Neural cell (in vitro differentiated cells): ENCODE results near the gene ANO9. TPM values are rescaled to one million over a fixed set of nuclear protein-coding genes. Genes with fewer than 3 reads are reported as not detected.

Experiments used
- H2AFZ ChIP-seq: fragments of 200-600, 300-800 bp; sonication (generic), shearing (Covaris generic); 2 replicates; pipeline ENCODE4 v1.6.0; 2014; ENCODE audit warnings: low read depth, mild to moderate bottlenecking, antibody characterized with exemption, low read length, moderate library complexity
- H3F3A ChIP-seq: fragments of 200-600 bp; shearing (Covaris generic); 2 replicates; pipeline ENCODE4 v1.6.1; 2016; ENCODE audit warnings: mild to moderate bottlenecking, moderate library complexity, mixed read lengths, antibody characterized with exemption, low read length; ENCODE audit not compliant: insufficient read depth, poor library complexity, severe bottlenecking
- H3K27ac ChIP-seq: fragments of 200-600, 300-800 bp; sonication (generic), shearing (Covaris generic); 2 replicates; pipeline ENCODE4 v1.5.1; 2014; ENCODE audit warnings: mild to moderate bottlenecking, low read length, moderate library complexity
- H3K27me3 ChIP-seq: fragments of 300-800, 200-600 bp; sonication (generic), shearing (Covaris generic); 2 replicates; pipeline ENCODE4 v1.6.0; 2014; ENCODE audit warnings: mild to moderate bottlenecking, low read depth, low read length, moderate library complexity; ENCODE audit not compliant: insufficient read depth
- H3K36me3 ChIP-seq: fragments of 300-800, 200-600 bp; sonication (generic), shearing (Covaris generic); 2 replicates; pipeline ENCODE4 v1.5.1; 2014; ENCODE audit warnings: mild to moderate bottlenecking, antibody characterized with exemption, low read length, moderate library complexity; ENCODE audit not compliant: insufficient read depth
- H3K4me2 ChIP-seq: fragments of 300-800, 200-600 bp; sonication (generic), shearing (Covaris generic); 2 replicates; pipeline ENCODE4 v1.6.0; 2014; ENCODE audit warnings: mild to moderate bottlenecking, low read length
- H3K4me3 ChIP-seq: fragments of 300-800, 200-600 bp; sonication (generic), shearing (Covaris generic); 2 replicates; pipeline ENCODE4 v1.5.1; 2014; ENCODE audit warnings: mild to moderate bottlenecking, low read length, moderate library complexity
- H3K79me2 ChIP-seq: fragments of 200-600 bp; shearing (Covaris generic); replicated peaks from 2 replicates; pipeline ENCODE4 v1.6.0; 2014; ENCODE audit warnings: mild to moderate bottlenecking, low read length, moderate library complexity; ENCODE audit not compliant: insufficient read depth
- H3K9ac ChIP-seq: fragments of 300-800, 200-600 bp; sonication (generic), shearing (Covaris generic); 2 replicates; pipeline ENCODE4 v1.6.1; 2016; ENCODE audit warnings: mild to moderate bottlenecking, low read length, mixed read lengths
- H3K9me2 ChIP-seq: fragments of 200-600 bp; shearing (Covaris generic); 2 replicates; pipeline ENCODE4 v1.6.1; 2016; ENCODE audit warnings: mild to moderate bottlenecking, low read length, mixed read lengths; ENCODE audit not compliant: insufficient read depth
- H3K9me3 ChIP-seq: fragments of 200-600, 300-800 bp; sonication (generic), shearing (Covaris generic); 2 replicates; pipeline ENCODE4 v1.6.1; 2016; ENCODE audit warnings: mild to moderate bottlenecking, mixed run types, low read length, moderate library complexity, mixed read lengths
- H4K20me1 ChIP-seq: fragments of 200-600 bp; shearing (Covaris generic); 2 replicates; pipeline ENCODE4 v1.6.1; 2016; ENCODE audit warnings: mild to moderate bottlenecking, mixed run types; ENCODE audit not compliant: insufficient read depth
- MXI1 ChIP-seq: fragments of 450-650 bp; conservative IDR thresholded peaks from 2 replicates; pipeline ENCODE4 v1.6.1; 2014; ENCODE audit warnings: antibody characterized with exemption, mild to moderate bottlenecking; ENCODE audit not compliant: poor library complexity, severe bottlenecking
- POLR2AphosphoS5 ChIP-seq: IDR thresholded peaks from 2 replicates; pipeline ENCODE4 v1.6.1; 2012
- RAD21 ChIP-seq: fragments of 450-650 bp; conservative IDR thresholded peaks from 2 replicates; pipeline ENCODE4 v1.6.1; 2014; ENCODE audit warnings: antibody characterized with exemption, mild to moderate bottlenecking, moderate library complexity
- SMC3 ChIP-seq: fragments of 450-650 bp; conservative IDR thresholded peaks from 2 replicates; pipeline ENCODE4 v1.6.1; 2014; ENCODE audit warnings: antibody characterized with exemption, mild to moderate bottlenecking, moderate library complexity; ENCODE audit not compliant: poor library complexity
- TAF1 ChIP-seq: IDR thresholded peaks from 2 replicates; pipeline ENCODE4 v1.6.1; 2012; ENCODE audit warnings: low read depth
- polyA plus RNA-seq: library from polyadenylated mRNA; depleted of rRNA; stranded (reverse); fragments of >200 nt; gene quantifications from 2 replicates; pipeline ENCODE4 v1.2.3, GENCODE V29; 2014
- TF ChIP-seq, protein P1 (sequence below): fragments of 450-650 bp; IDR thresholded peaks from 2 replicates; pipeline ENCODE4 v1.5.1; 2014; ENCODE audit warnings: antibody characterized with exemption, mild to moderate bottlenecking, moderate library complexity; ENCODE audit not compliant: poor library complexity, severe bottlenecking
- TF ChIP-seq, protein P2 (sequence below): IDR thresholded peaks from 2 replicates; pipeline ENCODE4 v1.6.1; 2012; ENCODE audit warnings: borderline replicate concordance

ANO9 gene
- polyA plus RNA-seq, 1 donor from 2014 or later = not detected

DNA sequence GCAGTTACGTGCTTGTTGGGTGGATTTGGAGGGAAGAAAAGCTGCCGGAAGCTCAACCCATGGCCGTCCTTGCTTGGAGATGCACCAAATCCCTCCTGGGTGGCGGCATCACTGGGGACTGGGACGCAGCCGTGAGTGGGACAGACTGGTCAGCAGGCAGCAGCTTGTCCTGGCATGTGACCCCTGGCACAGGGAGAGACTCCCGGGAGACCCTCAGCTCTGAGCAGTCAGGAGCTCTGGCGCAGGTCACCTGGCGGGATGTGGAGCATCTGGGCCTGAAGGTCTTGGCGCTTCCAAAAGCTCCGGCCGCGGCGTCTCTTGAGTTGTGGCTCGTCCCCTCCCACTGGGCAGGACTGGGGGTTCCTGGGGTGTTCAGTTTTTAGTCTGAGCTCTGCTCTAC lies 34.6 kb upstream of the ANO9 start:
- H3K9me3 ChIP-seq = no peaks in the 10 kb centered on the region
- H2AFZ ChIP-seq = no peak overlapping the region
- no peak overlapping the region for H3K4me3 ChIP-seq
- H3K27ac ChIP-seq = no peak overlapping the region
- no peaks in the 10 kb centered on the region for H3F3A ChIP-seq
- H3K27me3 ChIP-seq = no peaks in the 10 kb centered on the region
- H3K9me2 ChIP-seq = no peaks in the 10 kb centered on the region
- TF ChIP-seq, protein P1, sequence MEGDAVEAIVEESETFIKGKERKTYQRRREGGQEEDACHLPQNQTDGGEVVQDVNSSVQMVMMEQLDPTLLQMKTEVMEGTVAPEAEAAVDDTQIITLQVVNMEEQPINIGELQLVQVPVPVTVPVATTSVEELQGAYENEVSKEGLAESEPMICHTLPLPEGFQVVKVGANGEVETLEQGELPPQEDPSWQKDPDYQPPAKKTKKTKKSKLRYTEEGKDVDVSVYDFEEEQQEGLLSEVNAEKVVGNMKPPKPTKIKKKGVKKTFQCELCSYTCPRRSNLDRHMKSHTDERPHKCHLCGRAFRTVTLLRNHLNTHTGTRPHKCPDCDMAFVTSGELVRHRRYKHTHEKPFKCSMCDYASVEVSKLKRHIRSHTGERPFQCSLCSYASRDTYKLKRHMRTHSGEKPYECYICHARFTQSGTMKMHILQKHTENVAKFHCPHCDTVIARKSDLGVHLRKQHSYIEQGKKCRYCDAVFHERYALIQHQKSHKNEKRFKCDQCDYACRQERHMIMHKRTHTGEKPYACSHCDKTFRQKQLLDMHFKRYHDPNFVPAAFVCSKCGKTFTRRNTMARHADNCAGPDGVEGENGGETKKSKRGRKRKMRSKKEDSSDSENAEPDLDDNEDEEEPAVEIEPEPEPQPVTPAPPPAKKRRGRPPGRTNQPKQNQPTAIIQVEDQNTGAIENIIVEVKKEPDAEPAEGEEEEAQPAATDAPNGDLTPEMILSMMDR = no peak
- H3K9ac ChIP-seq = no peak overlapping the region
- no peak overlapping the region for H3K4me2 ChIP-seq
- no peaks in the 10 kb centered on the region for H3K79me2 ChIP-seq
- peaks cover 6% of the 10 kb centered on the region for H3K36me3 ChIP-seq
- no peaks in the 10 kb centered on the region for H4K20me1 ChIP-seq

DNA sequence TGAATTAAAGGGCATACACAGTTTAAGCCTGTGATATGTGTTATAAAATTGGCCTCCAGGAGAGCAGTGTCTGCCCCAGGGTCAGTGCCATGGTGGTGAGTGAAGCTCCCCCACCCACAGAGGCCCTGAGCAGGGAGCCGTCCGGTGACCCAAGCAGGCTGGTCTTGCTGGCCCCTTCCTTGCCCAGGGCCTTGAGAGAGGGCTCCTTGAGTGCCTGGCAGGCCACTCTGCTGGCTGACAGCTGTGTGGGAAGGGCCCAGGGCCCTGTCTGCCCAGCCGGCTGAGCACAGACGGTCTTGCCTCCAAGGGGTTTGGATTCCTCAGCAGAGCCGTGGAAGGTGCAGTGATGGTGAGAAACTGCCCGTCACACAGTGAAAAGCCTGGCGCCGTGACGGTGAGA lies 34.1 kb upstream of the ANO9 start:
- Histone ChIP-seq H3K9ac (no peak overlapping the region), H3K27me3 (no peaks in the 10 kb centered on the region), H3K4me2 (no peak overlapping the region), H3K36me3 (peaks cover 6% of the 10 kb centered on the region), H3K9me2 (no peaks in the 10 kb centered on the region), H3F3A (no peaks in the 10 kb centered on the region), H4K20me1 (no peaks in the 10 kb centered on the region), H3K9me3 (no peaks in the 10 kb centered on the region), H2AFZ (no peak overlapping the region), H3K27ac (no peak overlapping the region), H3K4me3 (no peak overlapping the region), H3K79me2 (no peaks in the 10 kb centered on the region)
- TF ChIP-seq TAF1 (no peak), MXI1 (no peak), SMC3 (no peak), POLR2AphosphoS5 (no peak), RAD21 (no peak)
- TF ChIP-seq, protein P2, sequence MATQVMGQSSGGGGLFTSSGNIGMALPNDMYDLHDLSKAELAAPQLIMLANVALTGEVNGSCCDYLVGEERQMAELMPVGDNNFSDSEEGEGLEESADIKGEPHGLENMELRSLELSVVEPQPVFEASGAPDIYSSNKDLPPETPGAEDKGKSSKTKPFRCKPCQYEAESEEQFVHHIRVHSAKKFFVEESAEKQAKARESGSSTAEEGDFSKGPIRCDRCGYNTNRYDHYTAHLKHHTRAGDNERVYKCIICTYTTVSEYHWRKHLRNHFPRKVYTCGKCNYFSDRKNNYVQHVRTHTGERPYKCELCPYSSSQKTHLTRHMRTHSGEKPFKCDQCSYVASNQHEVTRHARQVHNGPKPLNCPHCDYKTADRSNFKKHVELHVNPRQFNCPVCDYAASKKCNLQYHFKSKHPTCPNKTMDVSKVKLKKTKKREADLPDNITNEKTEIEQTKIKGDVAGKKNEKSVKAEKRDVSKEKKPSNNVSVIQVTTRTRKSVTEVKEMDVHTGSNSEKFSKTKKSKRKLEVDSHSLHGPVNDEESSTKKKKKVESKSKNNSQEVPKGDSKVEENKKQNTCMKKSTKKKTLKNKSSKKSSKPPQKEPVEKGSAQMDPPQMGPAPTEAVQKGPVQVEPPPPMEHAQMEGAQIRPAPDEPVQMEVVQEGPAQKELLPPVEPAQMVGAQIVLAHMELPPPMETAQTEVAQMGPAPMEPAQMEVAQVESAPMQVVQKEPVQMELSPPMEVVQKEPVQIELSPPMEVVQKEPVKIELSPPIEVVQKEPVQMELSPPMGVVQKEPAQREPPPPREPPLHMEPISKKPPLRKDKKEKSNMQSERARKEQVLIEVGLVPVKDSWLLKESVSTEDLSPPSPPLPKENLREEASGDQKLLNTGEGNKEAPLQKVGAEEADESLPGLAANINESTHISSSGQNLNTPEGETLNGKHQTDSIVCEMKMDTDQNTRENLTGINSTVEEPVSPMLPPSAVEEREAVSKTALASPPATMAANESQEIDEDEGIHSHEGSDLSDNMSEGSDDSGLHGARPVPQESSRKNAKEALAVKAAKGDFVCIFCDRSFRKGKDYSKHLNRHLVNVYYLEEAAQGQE = no peak

DNA sequence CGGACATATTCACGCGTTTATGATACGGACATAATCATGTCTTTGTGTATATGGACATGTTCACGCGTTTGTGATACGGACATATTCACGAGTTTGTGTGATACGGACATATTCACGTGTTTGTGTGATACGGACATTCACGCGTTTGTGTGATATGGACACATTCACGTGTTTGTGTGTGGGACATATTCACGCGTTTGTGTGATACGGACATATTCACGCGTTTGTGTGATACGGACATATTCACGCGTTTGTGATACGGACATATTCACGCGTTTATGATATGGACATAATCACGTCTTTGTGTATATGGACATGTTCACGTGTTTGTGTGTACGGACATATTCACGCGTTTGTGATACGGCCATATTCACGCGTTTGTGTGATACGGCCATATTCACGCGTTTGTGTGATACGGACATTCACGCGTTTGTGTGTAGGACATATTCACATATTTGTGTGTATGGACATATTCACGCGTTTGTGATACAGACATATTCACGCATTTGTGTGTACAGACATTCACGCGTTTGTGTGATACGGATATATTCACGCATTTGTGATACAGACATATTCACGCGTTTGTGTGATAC lies 33.2 kb upstream of the ANO9 start:
- Histone ChIP-seq H3F3A (no peaks in the 10 kb centered on the region), H3K27me3 (no peaks in the 10 kb centered on the region), H4K20me1 (no peaks in the 10 kb centered on the region), H3K36me3 (peaks cover 6% of the 10 kb centered on the region), H3K79me2 (no peaks in the 10 kb centered on the region), H3K9ac (no peak overlapping the region), H2AFZ (no peak overlapping the region), H3K27ac (no peak overlapping the region), H3K4me3 (no peak overlapping the region), H3K9me3 (no peaks in the 10 kb centered on the region), H3K9me2 (no peaks in the 10 kb centered on the region), H3K4me2 (no peak overlapping the region)
- TF ChIP-seq POLR2AphosphoS5 (no peak), SMC3 (no peak)
- TF ChIP-seq, protein P2 = no peak
- TF ChIP-seq, protein P1 = no peak
